ENCODE results near the gene PAK5.
"Not testable (repeated sequence)": the region's sequence is repeated elsewhere in the genome, so short reads cannot be mapped to it uniquely, and the experiment has no call there.

Gene PAK5

GRCh38 chr20:9685011-9685410 lies 153.9 kb downstream of the PAK5 start:
- no peak for DNase-seq (ENCODE audit: low read depth)

- no peak for DNase-seq (ENCODE audit: low read depth)
These were observed 161.7 kb downstream of the PAK5 start for GRCh38 chr20:9677100-9677623.

GRCh38 chr20:9672981-9673380 lies 165.9 kb downstream of the PAK5 start:
- DNase-seq (ENCODE audit: low read depth) = no peak

- no peak for DNase-seq (ENCODE audit: low read depth)
These were observed 166.8 kb downstream of the PAK5 start for GRCh38 chr20:9672027-9672426.

GRCh38 chr20:9668381-9668780 lies 170.5 kb downstream of the PAK5 start:
- DNase-seq (ENCODE audit: low read depth) = no peak

GRCh38 chr20:9663423-9663822 lies 175.5 kb downstream of the PAK5 start:
- DNase-seq (ENCODE audit: low read depth) = no peak

GRCh38 chr20:9660236-9660868 lies 178.5 kb downstream of the PAK5 start:
- no peak for DNase-seq (ENCODE audit: low read depth)

GRCh38 chr20:9647741-9648140 lies 191.1 kb downstream of the PAK5 start:
- DNase-seq (ENCODE audit: low read depth) = no peak

- no peak for DNase-seq (ENCODE audit: low read depth)
These were observed 192.5 kb downstream of the PAK5 start for GRCh38 chr20:9646375-9646774.

GRCh38 chr20:9642882-9643281 lies 196.0 kb downstream of the PAK5 start:
- DNase-seq (ENCODE audit: low read depth) = no peak

GRCh38 chr20:9641499-9642000 lies 197.3 kb downstream of the PAK5 start:
- not testable (repeated sequence) for DNase-seq (ENCODE audit: low read depth)

GRCh38 chr20:9637889-9638288 lies 201.0 kb downstream of the PAK5 start:
- no peak for DNase-seq (ENCODE audit: low read depth)

GRCh38 chr20:9635750-9636149 lies 203.1 kb downstream of the PAK5 start:
- no peak for DNase-seq (ENCODE audit: low read depth)

- no peak for DNase-seq (ENCODE audit: low read depth)
These were observed 204.5 kb downstream of the PAK5 start for GRCh38 chr20:9634327-9634726.

GRCh38 chr20:9632991-9633390 lies 205.9 kb downstream of the PAK5 start:
- DNase-seq (ENCODE audit: low read depth) = no peak

GRCh38 chr20:9632265-9632664 lies 206.6 kb downstream of the PAK5 start:
- DNase-seq (ENCODE audit: low read depth) = no peak

- no peak for DNase-seq (ENCODE audit: low read depth)
These were observed 208.3 kb downstream of the PAK5 start for GRCh38 chr20:9630554-9630953.

GRCh38 chr20:9629831-9630230 lies 209.0 kb downstream of the PAK5 start:
- no peak for DNase-seq (ENCODE audit: low read depth)

- DNase-seq (ENCODE audit: low read depth) = no peak
These were observed 210.3 kb downstream of the PAK5 start for GRCh38 chr20:9628589-9628988.

- no peak for DNase-seq (ENCODE audit: low read depth)
These were observed 210.7 kb downstream of the PAK5 start for GRCh38 chr20:9628141-9628540.

- DNase-seq (ENCODE audit: low read depth) = no peak
These were observed 211.7 kb downstream of the PAK5 start for GRCh38 chr20:9627219-9627618.

- no peak for DNase-seq (ENCODE audit: low read depth)
These were observed 212.5 kb downstream of the PAK5 start for GRCh38 chr20:9626357-9626756.

GRCh38 chr20:9617940-9618339 lies 220.9 kb downstream of the PAK5 start:
- no peak for DNase-seq (ENCODE audit: low read depth)

GRCh38 chr20:9616833-9617461 lies 221.9 kb downstream of the PAK5 start:
- DNase-seq (ENCODE audit: low read depth) = peak; percentile 11
